ENCODE results near the gene MCC. TPM values are rescaled to one million over a fixed set of nuclear protein-coding genes. Genes with fewer than 3 reads are reported as not detected.

The MCC gene
- total and polyA plus RNA-seq, 2 donors from 2014 or later: 2.4 to 20.6 TPM

GRCh38 chr5:113199122-113199905 lies 288.9 kb downstream of the MCC start:
- H3K4me1 ChIP-seq (ENCODE audit: control insufficient read depth in 2 of 3, insufficient read depth in 2 of 3, low read depth in 1 of 3, low read length in 3 of 3): peaks cover 0 to 10% (median 0%) of the 10 kb centered on the region in 3 donors
- no peak for TF ChIP-seq CTCF (IDR thresholded peaks at IDR 0.05; ENCODE audit: borderline replicate concordance, extremely low read depth, insufficient read depth)
- DNase-seq: no peak
- no peak overlapping the region for H3K9ac ChIP-seq (ENCODE audit: low read length in 3 of 3)
- H3K27ac ChIP-seq (ENCODE audit: low read depth in 2 of 2, low read length in 2 of 2): no peak overlapping the region
- H3K4me3 ChIP-seq (ENCODE audit: low read length in 3 of 3): no peak overlapping the region
- no peaks in the 10 kb centered on the region for H3K36me3 ChIP-seq (ENCODE audit: control insufficient read depth in 2 of 3, insufficient read depth in 3 of 3, low read length in 3 of 3)
- no peaks in the 10 kb centered on the region for H3K9me3 ChIP-seq (ENCODE audit: control insufficient read depth in 2 of 3, insufficient read depth in 1 of 3, low read length in 3 of 3)
- H3K27me3 ChIP-seq (ENCODE audit: control insufficient read depth, insufficient read depth, low read length): no peaks in the 10 kb centered on the region
- FAIRE-seq: no peak
- intact Hi-C loops (cut with DNase I): no loop called here

- intact Hi-C loops (cut with DNase I): no loop called here
- Histone ChIP-seq H3K9ac (ENCODE audit: low read length in 3 of 3) (no peak overlapping the region), H3K36me3 (ENCODE audit: control insufficient read depth in 2 of 3, insufficient read depth in 3 of 3, low read length in 3 of 3) (no peaks in the 10 kb centered on the region), H3K9me3 (ENCODE audit: control insufficient read depth in 2 of 3, insufficient read depth in 1 of 3, low read length in 3 of 3) (peaks cover 0 to 5% (median 0%) of the 10 kb centered on the region in 3 donors), H3K27ac (ENCODE audit: low read depth in 2 of 2, low read length in 2 of 2) (no peak overlapping the region), H3K4me1 (ENCODE audit: control insufficient read depth in 2 of 3, insufficient read depth in 2 of 3, low read depth in 1 of 3, low read length in 3 of 3) (peaks cover 0 to 8% (median 0%) of the 10 kb centered on the region in 3 donors), H3K27me3 (ENCODE audit: control insufficient read depth, insufficient read depth, low read length) (no peaks in the 10 kb centered on the region), H3K4me3 (ENCODE audit: low read length in 3 of 3) (no peak overlapping the region)
- TF ChIP-seq CTCF (IDR thresholded peaks at IDR 0.05; ENCODE audit: borderline replicate concordance, extremely low read depth, insufficient read depth): no peak
- FAIRE-seq (no peak), DNase-seq (no peak)
Measured at GRCh38 chr5:113197456-113198200, 290.6 kb downstream of the MCC start.

GRCh38 chr5:113195771-113196170 lies 292.5 kb downstream of the MCC start:
- Histone ChIP-seq H3K4me3 (ENCODE audit: low read length in 3 of 3) (no peak overlapping the region), H3K27me3 (ENCODE audit: control insufficient read depth, insufficient read depth, low read length) (no peaks in the 10 kb centered on the region), H3K27ac (ENCODE audit: low read depth in 2 of 2, low read length in 2 of 2) (no peak overlapping the region), H3K9me3 (ENCODE audit: control insufficient read depth in 2 of 3, insufficient read depth in 1 of 3, low read length in 3 of 3) (peaks cover 0 to 5% (median 0%) of the 10 kb centered on the region in 3 donors), H3K36me3 (ENCODE audit: control insufficient read depth in 2 of 3, insufficient read depth in 3 of 3, low read length in 3 of 3) (no peaks in the 10 kb centered on the region), H3K9ac (ENCODE audit: low read length in 3 of 3) (no peak overlapping the region), H3K4me1 (ENCODE audit: control insufficient read depth in 2 of 3, insufficient read depth in 2 of 3, low read depth in 1 of 3, low read length in 3 of 3) (peaks cover 0 to 5% (median 0%) of the 10 kb centered on the region in 3 donors)
- TF ChIP-seq CTCF (IDR thresholded peaks at IDR 0.05; ENCODE audit: borderline replicate concordance, extremely low read depth, insufficient read depth): no peak
- DNase-seq (no peak), FAIRE-seq (no peak)
- intact Hi-C loops (cut with DNase I): no loop called here

Data from kidney (tissue), 14 donors.